Stimulated activated CD8-positive, alpha-beta memory T cell treated with anti-CD3 and anti-CD28 coated beads, Interleukin-7, amount 100 ng/mL, for 4 hours (primary cell): ENCODE results near the gene THAP6.
"Not testable (repeated sequence)": the region's sequence is repeated elsewhere in the genome, so short reads cannot be mapped to it uniquely, and the experiment has no call there.

Experiments used
- DNase-seq, 2 donors: peaks; one replicate each; pipeline ENCODE4 v3.0.0-alpha.2; 2020; ENCODE audit warnings: low read depth in 2 of 2

THAP6 gene

GRCh38 chr4:75514131-75514948, at the start of gene THAP6, which contains the start of gene RCHY1:
Gene THAP6, plus strand, starts transcription at chr4:75514473. Its CDS starts 980 bp downstream, at chr4:75515453.
Gene RCHY1, minus strand, starts transcription at chr4:75514403. Its CDS starts 117 bp downstream, at chr4:75514286.
- DNase-seq: peak; percentile 83 to 86

- DNase-seq: no peak
Measured at GRCh38 chr4:75469896-75470295, 44.4 kb upstream of the THAP6 start.

GRCh38 chr4:75470738-75471137, 43.5 kb upstream of the THAP6 start:
- no peak for DNase-seq

GRCh38 chr4:75477201-75477600, 37.1 kb upstream of the THAP6 start:
- no peak for DNase-seq

- no peak for DNase-seq
Measured at GRCh38 chr4:75484190-75484589, 30.1 kb upstream of the THAP6 start.

- DNase-seq: no peak
Measured at GRCh38 chr4:75490155-75490554, 24.1 kb upstream of the THAP6 start.

- DNase-seq: no peak
Measured at GRCh38 chr4:75494563-75494962, 19.7 kb upstream of the THAP6 start.

GRCh38 chr4:75495476-75495875, 18.8 kb upstream of the THAP6 start:
- DNase-seq: no peak

GRCh38 chr4:75496406-75496805, 17.9 kb upstream of the THAP6 start:
- no peak for DNase-seq

- DNase-seq: no peak
Measured at GRCh38 chr4:75497133-75497532, 17.1 kb upstream of the THAP6 start.

GRCh38 chr4:75498041-75498440, 16.2 kb upstream of the THAP6 start:
- no peak for DNase-seq

- DNase-seq: no peak
Measured at GRCh38 chr4:75499900-75500299, 14.4 kb upstream of the THAP6 start.

GRCh38 chr4:75502671-75503070, 11.6 kb upstream of the THAP6 start:
- no peak for DNase-seq

- DNase-seq: no peak
Measured at GRCh38 chr4:75505630-75506029, 8.6 kb upstream of the THAP6 start.

GRCh38 chr4:75509592-75509991, 4.7 kb upstream of the THAP6 start:
- not testable (repeated sequence) for DNase-seq

GRCh38 chr4:75511841-75512240, 2.4 kb upstream of the THAP6 start:
- no peak for DNase-seq

GRCh38 chr4:75512386-75513211, 1.7 kb upstream of the THAP6 start:
- DNase-seq: no peak

- no peak for DNase-seq
Measured at GRCh38 chr4:75513526-75514130, 645 bp upstream of the THAP6 start.

GRCh38 chr4:75514949-75515612, 808 bp downstream of the THAP6 start:
- DNase-seq: no peak

- no peak for DNase-seq
Measured at GRCh38 chr4:75516144-75516543, 1.9 kb downstream of the THAP6 start.

- DNase-seq: not testable (repeated sequence)
Measured at GRCh38 chr4:75519452-75519851, 5.2 kb downstream of the THAP6 start.

GRCh38 chr4:75525086-75525485, 10.8 kb downstream of the THAP6 start:
- DNase-seq: no peak
